ENCODE data around the gene ACVR1. TPM values are rescaled to one million over a fixed set of nuclear protein-coding genes. Genes with fewer than 3 reads are reported as not detected.

Gene ACVR1
- total RNA-seq, 1 experiment from 2014 or later = 17.1 TPM

GRCh38 chr2:157877761-157878400 is 1.8 kb upstream of the ACVR1 start:
- Histone ChIP-seq H3K9me3 (ENCODE audit: low read depth, low read length, poor library complexity, severe bottlenecking) (no peaks in the 10 kb centered on the region), H3K27me3 (replicated peaks; ENCODE audit: insufficient read depth, low read depth, low read length, poor library complexity) (no peaks in the 10 kb centered on the region), H3K4me1 (ENCODE audit: insufficient read depth, low read length, poor library complexity, severe bottlenecking) (no peaks in the 10 kb centered on the region), H3K27ac (ENCODE audit: low read depth, low read length, poor library complexity, severe bottlenecking) (no peak overlapping the region), H3K36me3 (ENCODE audit: insufficient read depth, low read length, poor library complexity, severe bottlenecking) (no peaks in the 10 kb centered on the region), H3K4me3 (ENCODE audit: low read depth, low read length, poor library complexity, severe bottlenecking) (peak overlapping the region; percentile 85)
- DNase-seq (ENCODE audit: low spot score) = no peak
- POLR2A ChIA-PET (ENCODE audit: low non-redundant PET) = no interaction called here
- no TSS peak for BruUV-seq (replicated peaks)
- intact Hi-C loops (cut with micrococcal nuclease; ENCODE audit: unreplicated experiment) = loop anchor here (2.0 kb wide), 1 partner anchor 99 kb away; no protein-coding TSS in a partner anchor
- TF ChIP-seq EZH2 (IDR thresholded peaks at IDR 0.05; ENCODE audit: borderline replicate concordance, low read depth, low read length, poor library complexity, severe bottlenecking) (no peak), CTCF (conservative IDR thresholded peaks at IDR 0.05; ENCODE audit: low read depth, low read length) (no peak)
- CTCF ChIA-PET = no interaction called here

GRCh38 chr2:157876786-157877138 is 632 bp upstream of the ACVR1 start:
- ChIA-PET POLR2A (ENCODE audit: low non-redundant PET) (no interaction called here), CTCF (interaction anchor here (0.6 to 1.1 kb wide), 2 partner anchors 99 to 574 kb away, joined by 3 to 5 read pairs; no protein-coding TSS in a partner anchor)
- Histone ChIP-seq H3K27ac (ENCODE audit: low read depth, low read length, poor library complexity, severe bottlenecking) (peak overlapping the region; percentile 89), H3K27me3 (replicated peaks; ENCODE audit: insufficient read depth, low read depth, low read length, poor library complexity) (no peaks in the 10 kb centered on the region), H3K4me1 (ENCODE audit: insufficient read depth, low read length, poor library complexity, severe bottlenecking) (no peaks in the 10 kb centered on the region), H3K36me3 (ENCODE audit: insufficient read depth, low read length, poor library complexity, severe bottlenecking) (no peaks in the 10 kb centered on the region), H3K9me3 (ENCODE audit: low read depth, low read length, poor library complexity, severe bottlenecking) (no peaks in the 10 kb centered on the region), H3K4me3 (ENCODE audit: low read depth, low read length, poor library complexity, severe bottlenecking) (peak overlapping the region; percentile 85)
- intact Hi-C loops (cut with micrococcal nuclease; ENCODE audit: unreplicated experiment) = loop anchor here (2.0 kb wide), 1 partner anchor 98 kb away; no protein-coding TSS in a partner anchor
- peak; percentile 7 for DNase-seq (ENCODE audit: low spot score)
- BruUV-seq (replicated peaks) = no TSS peak
- TF ChIP-seq EZH2 (IDR thresholded peaks at IDR 0.05; ENCODE audit: borderline replicate concordance, low read depth, low read length, poor library complexity, severe bottlenecking) = no peak
- TF ChIP-seq CTCF (conservative IDR thresholded peaks at IDR 0.05; ENCODE audit: low read depth, low read length) = no peak

- CTCF ChIA-PET = no interaction called here
- intact Hi-C loops (cut with micrococcal nuclease; ENCODE audit: unreplicated experiment) = loop anchor here (2.0 kb wide), 1 partner anchor 97 kb away; no protein-coding TSS in a partner anchor
- Histone ChIP-seq H3K36me3 (ENCODE audit: insufficient read depth, low read length, poor library complexity, severe bottlenecking) (no peaks in the 10 kb centered on the region), H3K27ac (ENCODE audit: low read depth, low read length, poor library complexity, severe bottlenecking) (peak overlapping the region; percentile 89), H3K4me3 (ENCODE audit: low read depth, low read length, poor library complexity, severe bottlenecking) (peak overlapping the region; percentile 85), H3K4me1 (ENCODE audit: insufficient read depth, low read length, poor library complexity, severe bottlenecking) (no peaks in the 10 kb centered on the region), H3K9me3 (ENCODE audit: low read depth, low read length, poor library complexity, severe bottlenecking) (no peaks in the 10 kb centered on the region), H3K27me3 (replicated peaks; ENCODE audit: insufficient read depth, low read depth, low read length, poor library complexity) (no peaks in the 10 kb centered on the region)
- POLR2A ChIA-PET (ENCODE audit: low non-redundant PET) = no interaction called here
- no TSS peak for BruUV-seq (replicated peaks)
- TF ChIP-seq EZH2 (IDR thresholded peaks at IDR 0.05; ENCODE audit: borderline replicate concordance, low read depth, low read length, poor library complexity, severe bottlenecking) (no peak), CTCF (conservative IDR thresholded peaks at IDR 0.05; ENCODE audit: low read depth, low read length) (no peak)
- no peak for DNase-seq (ENCODE audit: low spot score)
These were observed 477 bp downstream of the ACVR1 start for GRCh38 chr2:157875641-157876065.
